GM19043 (cell line): ENCODE measurements around the gene RAB11FIP5.
"Not testable (repeated sequence)": the region's sequence is repeated elsewhere in the genome, so short reads cannot be mapped to it uniquely, and the experiment has no call there.

Experiments
- ATAC-seq: cut with Tn5 transposase; IDR thresholded peaks from one replicate; pipeline ENCODE4 v1.9.1; 2021; ENCODE audit warnings: low read depth; ENCODE audit not compliant: unreplicated experiment

RAB11FIP5 gene, protein sequence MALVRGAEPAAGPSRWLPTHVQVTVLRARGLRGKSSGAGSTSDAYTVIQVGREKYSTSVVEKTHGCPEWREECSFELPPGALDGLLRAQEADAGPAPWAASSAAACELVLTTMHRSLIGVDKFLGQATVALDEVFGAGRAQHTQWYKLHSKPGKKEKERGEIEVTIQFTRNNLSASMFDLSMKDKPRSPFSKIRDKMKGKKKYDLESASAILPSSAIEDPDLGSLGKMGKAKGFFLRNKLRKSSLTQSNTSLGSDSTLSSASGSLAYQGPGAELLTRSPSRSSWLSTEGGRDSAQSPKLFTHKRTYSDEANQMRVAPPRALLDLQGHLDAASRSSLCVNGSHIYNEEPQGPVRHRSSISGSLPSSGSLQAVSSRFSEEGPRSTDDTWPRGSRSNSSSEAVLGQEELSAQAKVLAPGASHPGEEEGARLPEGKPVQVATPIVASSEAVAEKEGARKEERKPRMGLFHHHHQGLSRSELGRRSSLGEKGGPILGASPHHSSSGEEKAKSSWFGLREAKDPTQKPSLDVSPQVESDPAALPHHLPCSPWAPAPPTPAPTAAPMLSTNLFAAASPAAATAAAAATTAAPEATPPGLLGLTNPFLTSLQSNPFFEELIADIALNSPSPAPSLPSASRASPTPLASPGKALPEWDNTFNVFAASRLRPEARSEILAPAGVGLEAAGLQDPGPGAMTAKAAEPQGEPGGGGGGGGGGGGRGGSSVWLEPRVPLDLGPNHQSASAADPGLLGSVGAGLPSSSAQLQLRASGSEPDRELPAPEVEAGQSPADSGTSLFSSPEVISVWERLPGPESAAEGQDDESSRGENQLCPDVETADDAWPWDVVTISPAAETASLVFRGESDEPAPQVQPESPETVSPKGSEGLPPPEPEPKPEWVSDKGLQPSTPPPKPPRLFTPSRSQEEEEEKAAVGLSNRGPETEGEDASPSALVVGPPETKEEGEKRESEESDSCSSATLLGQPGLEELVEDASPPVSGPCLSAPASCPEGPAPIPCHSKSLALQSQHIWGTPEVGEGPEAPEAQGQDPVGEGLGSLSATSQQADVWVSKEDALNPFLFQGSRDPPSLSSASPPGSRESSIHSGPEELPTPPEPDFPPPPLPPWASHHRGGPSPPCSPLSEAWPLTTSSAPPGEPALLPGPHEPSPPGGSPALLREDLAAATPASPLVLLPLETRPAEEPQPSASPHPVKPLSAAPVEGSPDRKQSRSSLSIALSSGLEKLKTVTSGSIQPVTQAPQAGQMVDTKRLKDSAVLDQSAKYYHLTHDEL (N-terminal part only)

DNA sequence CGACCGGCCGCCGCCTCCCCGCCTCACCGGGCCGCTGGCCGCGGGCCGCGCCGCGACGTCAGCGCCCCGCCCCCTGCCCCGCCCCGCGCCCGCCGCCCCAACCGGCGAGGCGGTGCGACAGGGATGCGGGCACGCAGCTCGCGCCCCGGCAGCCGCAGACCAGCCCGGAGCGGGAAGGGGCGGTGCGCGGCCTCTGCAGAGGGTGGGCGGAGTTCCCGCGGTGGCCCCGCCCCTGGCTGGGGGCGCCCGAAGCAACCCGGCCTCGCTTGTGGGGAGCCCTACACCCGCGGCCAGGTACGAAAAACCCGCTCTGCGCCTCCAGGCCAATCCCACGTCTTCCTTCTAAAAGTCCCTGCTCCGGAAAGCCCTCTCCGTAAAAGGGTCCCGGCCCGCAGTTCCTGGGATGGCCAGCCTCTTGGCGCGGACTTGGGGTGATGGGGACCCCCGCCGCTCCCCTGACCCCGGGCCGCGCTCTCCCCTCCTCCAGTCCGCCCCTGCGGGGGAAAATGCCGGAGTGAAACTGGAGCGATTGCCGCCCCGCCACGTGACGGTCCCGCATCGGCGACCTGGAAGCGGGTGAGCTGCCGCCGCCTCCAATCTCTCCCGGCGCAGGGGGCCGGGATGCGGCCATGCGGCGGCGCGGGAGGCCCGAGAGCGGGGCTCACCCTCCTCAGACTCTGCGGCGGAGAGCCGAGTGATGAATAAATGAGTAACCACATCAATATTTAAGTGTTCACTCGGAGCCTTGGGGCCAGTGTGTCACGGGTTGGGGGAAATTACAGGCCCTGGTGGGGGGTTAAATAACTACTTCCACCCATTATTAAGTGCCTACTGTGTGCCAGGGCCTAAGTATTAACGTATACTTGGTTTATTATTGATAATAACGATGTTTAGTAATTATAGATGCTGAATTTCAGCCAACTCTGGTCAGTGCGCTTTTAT is at the start of gene RAB11FIP5:
TSS of gene RAB11FIP5 (minus strand) at position 36 of the 942 bp plus-strand sequence. CDS start 171 bp downstream, outside the sequence.
- ATAC-seq: peak; percentile 60

DNA sequence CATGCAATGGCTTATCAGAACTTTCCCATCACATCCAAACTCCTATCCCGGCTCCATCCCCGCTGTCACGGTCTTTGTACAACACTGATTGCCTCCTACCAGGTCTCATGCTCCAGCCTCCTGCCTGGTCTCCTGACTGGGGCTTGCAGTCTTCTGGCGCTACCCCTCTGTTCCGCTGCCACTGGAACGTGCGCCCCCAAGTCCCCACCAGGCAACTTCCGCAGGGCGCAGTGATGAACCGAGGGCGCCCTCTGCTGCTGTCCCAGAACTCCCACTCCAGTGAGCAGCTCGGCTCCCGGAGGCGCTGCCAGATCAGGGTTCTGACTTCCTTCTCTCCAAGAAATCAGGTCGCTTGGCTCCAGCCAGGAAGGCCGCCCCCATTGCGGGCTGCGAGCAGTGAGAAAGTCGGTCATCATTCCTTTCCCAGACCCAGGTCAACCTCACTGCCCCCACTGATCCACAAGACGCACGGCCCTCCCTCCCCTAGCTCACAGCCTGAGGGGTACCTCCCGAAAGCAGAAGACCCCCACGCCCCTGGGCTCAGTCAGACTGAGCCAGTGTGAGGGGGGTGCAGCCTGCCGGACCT is 43.9 kb upstream of the RAB11FIP5 start:
- no peak for ATAC-seq

DNA sequence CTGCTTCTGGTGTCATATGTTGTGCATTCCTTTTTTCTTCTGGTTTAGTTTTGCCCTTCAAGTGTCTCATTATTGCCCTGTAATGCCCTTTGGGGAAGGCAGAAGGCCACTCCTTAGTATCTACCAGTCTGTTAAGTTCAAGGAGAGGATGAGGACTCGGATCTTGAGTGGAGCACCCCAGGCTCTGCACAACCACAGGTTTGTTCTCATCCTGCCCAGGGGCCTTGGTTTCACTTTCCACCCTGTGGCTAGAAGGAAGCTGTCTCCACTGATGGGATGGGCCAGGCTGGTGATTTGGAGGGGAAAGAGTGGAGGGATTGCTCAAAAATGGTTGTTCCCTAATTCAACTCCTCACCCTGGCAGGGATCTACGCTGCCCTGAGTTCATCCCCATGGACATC is 30.2 kb upstream of the RAB11FIP5 start:
- ATAC-seq: no peak

DNA sequence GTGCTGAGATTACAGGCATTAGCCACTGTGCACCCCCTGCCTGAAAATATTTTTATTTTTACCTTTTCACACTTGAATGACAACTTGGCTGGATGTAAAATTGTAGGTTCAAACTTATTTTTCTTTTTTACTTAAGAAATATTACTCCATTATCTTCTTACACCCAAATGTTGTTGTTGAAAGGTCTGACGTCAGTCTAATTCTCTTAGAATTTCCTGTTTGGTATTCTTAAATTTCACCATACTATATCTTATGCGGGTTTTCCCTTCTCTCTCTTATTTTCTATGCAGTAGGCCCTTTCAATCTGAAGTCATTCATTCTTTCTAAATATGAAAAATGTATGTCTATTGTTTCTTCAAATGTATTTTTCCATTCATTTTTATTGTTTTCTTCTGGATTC is 29.1 kb upstream of the RAB11FIP5 start:
- ATAC-seq: no peak

DNA sequence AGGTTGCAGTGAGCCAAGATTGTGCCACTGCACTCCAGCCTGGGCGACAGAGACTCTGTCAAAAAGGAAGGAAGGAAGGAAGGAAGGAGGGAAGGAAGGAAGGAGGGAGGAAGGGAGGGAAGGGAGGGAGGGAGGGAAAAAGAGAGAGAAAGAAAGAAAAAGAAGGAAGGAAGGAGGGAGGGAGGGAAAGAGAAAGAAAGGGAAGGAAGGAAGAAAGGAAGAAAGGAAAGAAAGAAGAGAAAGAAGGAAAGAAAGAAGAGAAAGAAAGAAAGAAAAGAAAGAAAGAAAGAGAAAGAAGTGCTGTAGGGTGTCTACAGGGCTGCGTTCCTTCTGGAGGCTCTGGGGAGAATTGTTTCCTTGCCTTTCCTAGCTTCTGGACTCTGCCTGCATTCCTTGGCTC is 22.5 kb upstream of the RAB11FIP5 start:
- ATAC-seq: no peak

DNA sequence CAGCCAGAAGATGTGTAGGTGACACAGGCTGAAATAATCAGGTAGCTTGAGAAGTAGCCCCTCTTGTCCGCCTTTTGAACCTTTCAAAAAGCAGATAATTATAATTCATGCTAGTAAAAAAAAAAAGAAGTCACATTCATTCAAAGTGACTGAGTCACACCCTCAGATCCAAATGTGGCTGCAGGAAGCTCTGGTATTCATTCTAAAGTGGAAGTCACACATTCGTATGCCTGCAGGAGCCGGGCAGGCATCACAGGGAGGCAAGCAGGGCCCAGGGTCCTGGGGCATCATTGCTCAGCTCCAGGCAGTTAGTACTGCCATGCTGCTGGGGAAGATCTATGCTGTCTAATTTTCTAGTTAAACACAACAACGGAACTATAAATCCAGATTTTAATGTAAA is 21.7 kb upstream of the RAB11FIP5 start:
- no peak for ATAC-seq

DNA sequence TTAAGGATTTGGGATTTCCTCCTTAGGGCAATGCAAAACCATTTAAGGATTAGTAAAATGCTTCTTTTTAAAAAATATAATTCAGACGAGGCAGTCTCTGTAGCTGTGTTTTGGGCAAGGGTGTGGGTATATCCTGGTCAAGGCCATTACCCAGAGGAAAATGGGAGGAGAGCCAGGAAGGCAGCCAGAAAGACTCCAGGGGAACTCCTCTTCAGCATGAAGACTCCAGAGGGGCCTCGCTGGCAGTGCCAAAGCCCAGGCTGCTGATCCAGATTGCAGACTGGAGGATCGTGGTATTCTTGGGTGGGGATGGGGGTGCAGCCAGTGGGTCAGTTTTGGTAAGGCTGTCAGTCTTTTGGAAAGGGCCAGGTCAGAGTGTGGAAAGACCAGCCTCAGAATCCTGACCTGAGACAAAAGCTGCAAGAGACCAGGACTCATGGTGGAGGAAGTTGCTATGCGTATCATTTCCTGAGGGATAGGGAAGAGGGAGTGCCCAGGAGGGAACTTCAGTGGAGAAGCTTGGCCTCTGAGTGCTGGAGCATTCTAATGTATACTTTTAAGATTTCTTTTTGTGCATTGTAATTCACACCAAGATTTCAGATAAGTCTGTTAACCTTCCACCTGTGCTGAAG is 20.9 kb upstream of the RAB11FIP5 start:
- no peak for ATAC-seq

DNA sequence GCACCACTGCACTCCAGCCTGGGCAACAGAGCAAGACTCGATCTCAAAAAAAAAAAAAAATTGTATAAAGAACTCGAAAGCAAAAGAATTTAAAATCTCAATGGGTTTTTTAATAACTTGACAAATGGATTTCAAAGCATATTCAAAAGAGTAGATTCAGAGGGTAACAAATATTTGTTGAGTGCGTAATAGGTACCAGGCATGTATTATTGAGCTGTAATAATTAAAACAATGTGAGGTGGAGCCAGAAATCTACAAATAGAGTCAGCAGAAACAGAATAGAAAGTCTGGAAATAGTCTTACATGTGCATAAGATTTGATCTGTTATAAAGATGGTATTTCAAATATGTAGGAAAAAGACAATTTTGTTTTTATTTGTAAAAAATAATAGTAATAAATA is 19.1 kb upstream of the RAB11FIP5 start:
- no peak for ATAC-seq

DNA sequence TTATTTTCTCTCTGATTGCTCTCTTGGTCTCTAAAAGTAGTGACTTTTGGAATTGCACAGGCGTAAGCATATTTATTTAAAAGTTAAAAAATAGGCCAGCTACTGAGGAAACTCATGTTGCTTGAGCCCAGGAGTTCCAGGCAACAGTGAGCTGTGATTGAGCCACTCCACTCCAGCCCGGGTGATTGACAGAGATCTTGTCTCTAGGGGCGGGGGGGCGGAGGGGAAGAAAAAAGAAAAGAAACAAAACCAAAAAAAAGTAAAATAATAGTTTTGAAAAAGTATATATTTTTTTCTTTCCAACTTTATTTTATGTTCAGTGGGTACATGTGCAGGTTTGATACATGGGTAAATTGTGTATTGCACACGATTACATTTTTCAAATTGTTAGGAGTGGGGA is 18.0 kb upstream of the RAB11FIP5 start:
- ATAC-seq: no peak

DNA sequence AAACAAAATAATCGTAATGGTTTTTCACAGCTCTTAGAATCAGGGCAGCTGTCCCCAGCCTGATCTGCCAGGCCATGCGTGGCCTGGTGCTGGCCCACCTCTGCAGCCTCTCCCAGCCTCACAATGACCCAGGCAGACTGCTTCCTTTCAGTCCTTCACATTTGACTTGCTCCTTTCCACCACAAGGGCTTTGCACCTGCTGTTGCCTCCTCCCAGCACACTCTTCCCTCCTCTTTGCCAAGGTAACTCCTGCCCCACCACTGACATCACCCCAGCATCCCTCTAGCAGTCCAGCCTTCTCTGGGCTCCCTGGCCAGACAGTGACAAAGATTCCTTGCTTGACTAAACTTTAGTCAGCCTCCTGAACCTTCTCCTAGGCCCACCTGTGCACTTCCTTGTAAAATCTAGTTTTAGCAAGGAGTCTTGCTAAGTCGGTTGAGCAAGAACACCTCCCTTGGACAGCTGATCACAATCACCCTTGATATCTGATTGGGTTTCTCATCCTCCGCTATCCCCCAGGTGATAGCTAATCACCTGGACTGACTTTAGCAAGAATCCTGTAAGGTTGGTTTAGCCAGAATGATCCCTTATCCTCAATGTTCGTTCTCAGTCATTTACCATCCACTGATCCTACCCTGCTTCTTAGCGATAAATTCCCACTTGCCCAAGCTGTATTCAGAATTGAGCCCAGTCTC is 16.2 kb upstream of the RAB11FIP5 start:
- no peak for ATAC-seq

DNA sequence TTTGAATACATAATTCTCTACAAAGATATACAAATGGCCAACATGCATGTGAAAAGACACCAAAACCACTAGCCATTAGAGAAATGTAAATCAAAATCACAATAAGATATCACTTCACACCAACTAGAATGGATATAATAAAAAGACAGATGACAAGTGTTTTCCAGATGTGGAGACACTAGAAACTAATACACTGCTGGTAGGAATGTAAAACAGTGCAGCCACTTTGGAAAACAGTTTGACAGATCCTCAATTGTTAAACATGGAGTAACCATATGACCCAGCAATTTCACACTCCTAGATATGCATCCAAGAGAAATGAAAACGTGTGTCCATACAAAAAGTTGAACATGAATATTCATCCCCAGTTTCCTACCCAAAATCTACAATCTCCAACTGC is 9.8 kb upstream of the RAB11FIP5 start:
- no peak for ATAC-seq

DNA sequence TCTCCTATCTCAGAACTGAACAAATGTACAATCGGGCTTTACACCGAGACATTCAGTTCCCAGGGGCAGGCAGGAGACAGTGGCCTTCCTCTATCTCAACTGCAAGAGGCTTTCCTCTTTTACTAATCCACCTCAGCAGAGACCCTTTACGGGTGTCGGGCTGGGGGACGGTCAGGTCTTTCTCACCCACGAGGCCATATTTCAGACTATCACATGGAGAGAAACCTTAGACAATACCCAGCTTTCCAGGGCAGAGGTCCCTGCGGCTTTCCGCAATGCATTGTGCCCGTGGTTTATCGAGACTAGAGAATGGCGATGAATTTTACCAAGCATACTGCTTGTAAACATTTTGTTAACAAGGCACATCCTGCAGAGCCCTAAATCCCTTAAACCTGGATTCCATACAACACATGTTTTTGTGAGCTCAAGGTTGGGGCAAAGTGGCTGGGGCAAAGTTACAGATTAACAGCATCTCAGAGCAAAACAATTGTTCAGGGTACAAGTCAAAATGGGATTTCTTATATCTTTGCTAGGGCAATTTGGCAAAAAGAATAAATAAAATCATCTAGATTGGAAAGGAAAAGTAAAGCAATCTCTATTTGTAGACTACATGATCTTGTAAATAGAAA is 7.0 kb upstream of the RAB11FIP5 start:
- not testable (repeated sequence) for ATAC-seq

DNA sequence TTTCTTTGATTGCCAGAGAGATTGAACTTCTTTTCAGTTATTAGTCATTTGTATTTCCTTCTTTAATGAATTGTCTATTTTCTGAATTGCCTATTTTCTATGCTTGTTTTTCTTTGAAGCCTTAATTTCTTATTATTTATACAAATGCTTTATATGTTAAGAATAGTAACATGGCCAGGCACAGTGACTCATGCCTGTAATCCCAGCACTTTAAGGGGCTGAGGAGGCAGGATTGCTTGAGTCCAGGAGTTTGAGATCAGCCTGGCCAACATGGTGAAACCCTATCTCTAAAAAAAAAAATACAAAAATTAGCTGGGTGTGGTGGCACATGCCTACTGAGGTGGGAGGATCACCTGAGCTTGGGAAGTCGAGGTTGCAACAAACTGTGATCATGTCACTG is 4.7 kb upstream of the RAB11FIP5 start:
- ATAC-seq: no peak

DNA sequence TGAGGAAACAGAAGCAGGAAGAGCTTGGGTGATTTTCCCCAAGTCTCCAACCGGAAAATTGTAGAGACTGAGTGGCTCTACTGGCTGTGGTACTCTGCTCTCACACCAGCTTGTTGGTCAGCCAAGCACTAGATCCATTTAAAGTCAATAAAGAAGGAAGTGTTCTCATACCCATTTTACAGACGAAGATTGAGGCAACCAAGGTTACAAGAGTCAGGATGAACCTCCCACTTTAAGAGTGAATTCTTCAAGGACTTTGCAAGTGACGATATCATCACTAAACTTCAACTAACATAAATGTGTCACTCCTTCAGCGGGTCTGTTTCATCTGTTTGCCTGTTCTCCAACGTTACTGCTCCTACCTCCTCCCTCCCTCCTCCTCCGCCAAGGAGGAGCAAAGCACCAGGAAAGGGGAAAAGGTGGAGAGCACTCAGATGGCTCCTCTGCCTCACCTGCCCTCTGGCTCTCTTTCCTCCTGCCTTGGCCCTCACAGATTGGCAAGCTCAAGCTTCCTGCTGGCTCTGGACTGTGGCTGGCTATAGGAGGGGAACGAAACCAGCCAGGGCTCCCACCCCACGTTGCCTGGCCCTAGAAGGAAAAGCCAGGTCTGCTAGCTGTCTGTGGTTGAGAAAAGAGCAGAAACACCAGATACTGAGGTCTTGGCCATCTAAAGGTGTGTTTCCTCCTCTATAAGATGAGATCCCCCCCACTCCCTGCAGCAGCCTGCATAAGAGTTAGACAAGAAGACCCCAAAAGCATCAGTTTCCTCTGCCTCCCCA is 3.6 kb upstream of the RAB11FIP5 start:
- no peak for ATAC-seq

DNA sequence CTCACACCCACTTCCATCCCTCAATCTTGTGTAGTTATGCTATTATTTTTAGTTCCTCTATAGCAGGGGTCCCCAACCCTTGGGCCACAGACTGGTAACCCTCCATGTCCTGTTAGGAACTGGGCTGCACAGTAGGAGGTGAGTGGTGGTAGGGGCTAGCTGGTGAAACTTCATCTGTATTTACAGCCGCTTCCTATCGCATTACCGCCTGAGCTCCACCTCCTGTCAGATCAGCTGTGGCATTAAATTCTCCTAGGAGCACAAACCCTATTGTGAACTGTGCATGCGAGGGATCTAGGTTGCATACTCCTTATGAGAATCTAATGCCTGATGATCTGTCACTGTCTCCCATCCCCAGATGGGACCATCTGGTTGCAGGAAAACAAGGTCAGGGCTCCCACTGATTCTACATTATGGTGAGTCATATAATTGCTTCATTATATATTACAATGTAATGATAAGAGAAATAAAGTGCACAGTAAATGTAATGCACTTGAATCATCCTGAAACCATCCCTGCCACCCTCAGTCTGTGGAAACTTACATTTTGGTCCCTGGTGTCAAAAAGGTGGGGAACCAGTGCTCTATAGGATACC is 1.6 kb upstream of the RAB11FIP5 start:
- no peak for ATAC-seq

DNA sequence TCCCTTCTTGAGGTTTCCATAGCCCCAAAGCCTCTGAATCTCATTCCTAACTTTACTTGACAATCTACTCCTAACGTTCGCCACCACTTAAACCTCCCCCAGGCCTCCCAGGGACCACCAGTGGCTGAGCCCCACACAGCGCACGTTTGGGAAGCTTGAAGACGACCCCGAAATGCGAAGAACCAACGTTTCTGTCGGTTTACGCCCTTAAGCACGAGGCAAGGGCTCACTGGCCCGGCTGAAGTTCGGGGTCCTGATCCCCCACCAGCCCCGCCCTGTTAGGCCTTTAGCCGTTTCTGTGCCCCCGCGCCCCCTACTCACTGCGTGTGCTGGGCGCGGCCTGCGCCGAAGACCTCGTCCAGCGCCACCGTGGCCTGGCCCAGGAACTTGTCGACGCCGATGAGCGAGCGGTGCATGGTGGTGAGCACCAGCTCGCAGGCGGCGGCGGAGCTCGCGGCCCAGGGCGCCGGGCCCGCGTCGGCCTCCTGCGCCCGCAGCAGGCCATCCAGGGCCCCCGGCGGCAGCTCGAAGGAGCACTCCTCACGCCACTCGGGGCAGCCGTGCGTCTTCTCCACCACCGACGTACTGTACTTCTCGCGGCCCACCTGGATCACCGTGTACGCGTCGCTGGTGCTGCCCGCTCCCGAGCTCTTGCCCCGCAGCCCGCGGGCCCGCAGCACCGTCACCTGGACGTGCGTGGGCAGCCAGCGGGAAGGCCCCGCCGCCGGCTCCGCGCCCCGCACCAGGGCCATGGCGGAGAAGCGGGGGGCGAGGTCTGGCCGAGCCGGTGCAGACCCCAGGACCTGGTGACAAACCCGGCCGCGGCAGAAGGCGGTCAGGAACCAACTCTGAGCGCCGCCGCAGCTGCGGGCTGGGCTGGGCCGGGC is 479 bp downstream of the RAB11FIP5 start:
- ATAC-seq: peak; percentile 22
